Transverse colon (tissue), 4 donors: ENCODE data around the gene PHLDA3. TPM values are rescaled to one million over a fixed set of nuclear protein-coding genes. Genes with fewer than 3 reads are reported as not detected.

Experiments used
- DNase-seq: peaks from one replicate; pipeline ENCODE4 v3.0.0-alpha.2; 2019
- H3K27ac ChIP-seq, 4 donors: fragments of 200-600 bp; sonication (generic); 2 replicates each; pipeline ENCODE4 v1.5.1; 2016 to 2018; ENCODE audit warnings: inconsistent platforms in 4 of 4
- H3K27me3 ChIP-seq: fragments of 200-600 bp; sonication (generic); 2 replicates; pipeline ENCODE4 v1.5.1; 2017; ENCODE audit warnings: inconsistent platforms
- H3K36me3 ChIP-seq, 4 donors: fragments of 200-600 bp; sonication (generic); 2 replicates each; pipeline ENCODE4 v1.5.1; 2017 to 2019; ENCODE audit warnings: inconsistent platforms in 4 of 4
- H3K4me1 ChIP-seq, 4 donors: fragments of 200-600 bp; sonication (generic); 2 replicates each; pipeline ENCODE4 v1.5.1; 2017 to 2020; ENCODE audit warnings: inconsistent platforms in 4 of 4
- H3K4me3 ChIP-seq, 4 donors: fragments of 200-600 bp; sonication (generic); 1 replicate in 1 of 4; 2 replicates in 3 of 4; pipeline versions ENCODE4 v1.5.1 to v1.6.1; 2017 to 2019; ENCODE audit warnings: inconsistent platforms in 4 of 4
- H3K9me3 ChIP-seq, 2 donors: fragments of 200-600 bp; sonication (generic); 2 replicates each; pipeline ENCODE4 v1.5.1; 2017 to 2019; ENCODE audit warnings: inconsistent platforms in 2 of 2
- EP300 ChIP-seq: sonication (generic); formaldehyde crosslinking; IDR thresholded peaks from one replicate; pipeline ENCODE4 v1.6.1; 2017; ENCODE audit warnings: antibody characterized with exemption, low read depth
- POLR2A ChIP-seq: fragments of 450-650 bp; IDR thresholded peaks from one replicate; pipeline ENCODE4 v1.6.1; 2016; ENCODE audit warnings: antibody characterized with exemption, mild to moderate bottlenecking, moderate library complexity
- POLR2AphosphoS5 ChIP-seq, 3 donors: sonication (generic); formaldehyde crosslinking; IDR thresholded peaks; one replicate each; pipeline ENCODE4 v1.6.1; 2016; ENCODE audit warnings: antibody characterized with exemption in 3 of 3
- WGBS, 2 donors: methylation state at CpG; one replicate each; pipeline ENCODE4 v1.1.5; 2018; ENCODE audit warnings: low coverage in 1 of 2; 5-methylcytosine and 5-hydroxymethylcytosine counted together
- in situ Hi-C, 4 donors: fragments of 200-750 bp; cut with MboI; loops; one replicate each; pipeline versions ENCODE4 v1.15.0 to v1.15.1; 2017; ENCODE audit warnings: low sequenced_read_pairs in 3 of 4, low pct_ligation_motif_present in 1 of 4, low pct_unique_long_range_greater_than_20kb in 1 of 4
- intact Hi-C: fragments of 100-400 bp; cut with DNase I; formaldehyde crosslinking; loops from one replicate; pipeline ENCODE4 v1.15.1; 2023; ENCODE audit warnings: low total_unique reads
- total RNA-seq, 4 donors: library from RNA; depleted of rRNA; stranded (reverse); fragments of >200 nt; gene quantifications; one replicate each; pipeline ENCODE4 v1.1.0, GENCODE V29; 2016
- TF ChIP-seq, protein P1 (sequence below), 5 experiments: fragments of 200-600 bp in 3 of 5; fragments of 450-650 bp in 2 of 5; sonication (generic) in 3 of 5; IDR thresholded peaks; 1 replicate in 2 of 5; 2 replicates in 3 of 5; pipeline ENCODE4 v1.5.1; 2016 to 2017; ENCODE audit warnings: antibody characterized with exemption in 5 of 5, inconsistent platforms in 3 of 5, mild to moderate bottlenecking in 2 of 5, moderate library complexity in 1 of 5

Gene PHLDA3
- total RNA-seq, 4 donors from 2014 or later: 19.4 to 47.6 (median 31.5) TPM

GRCh38 chr1:201450721-201451291, 18.2 kb downstream of the PHLDA3 start:
- Histone ChIP-seq H3K9me3 (no peaks in the 10 kb centered on the region), H3K4me3 (no peak overlapping the region), H3K4me1 (peaks cover 10 to 30% (median 14%) of the 10 kb centered on the region in 4 donors), H3K27me3 (no peaks in the 10 kb centered on the region), H3K27ac (peak overlapping the region; percentile 42 to 76 (median 60)), H3K36me3 (no peaks in the 10 kb centered on the region)
- no peak for DNase-seq
- in situ Hi-C loops: no loop called here
- TF ChIP-seq POLR2AphosphoS5 (IDR thresholded peaks at IDR 0.05) (no peak), POLR2A (no peak), EP300 (no peak)
- TF ChIP-seq, protein P1, sequence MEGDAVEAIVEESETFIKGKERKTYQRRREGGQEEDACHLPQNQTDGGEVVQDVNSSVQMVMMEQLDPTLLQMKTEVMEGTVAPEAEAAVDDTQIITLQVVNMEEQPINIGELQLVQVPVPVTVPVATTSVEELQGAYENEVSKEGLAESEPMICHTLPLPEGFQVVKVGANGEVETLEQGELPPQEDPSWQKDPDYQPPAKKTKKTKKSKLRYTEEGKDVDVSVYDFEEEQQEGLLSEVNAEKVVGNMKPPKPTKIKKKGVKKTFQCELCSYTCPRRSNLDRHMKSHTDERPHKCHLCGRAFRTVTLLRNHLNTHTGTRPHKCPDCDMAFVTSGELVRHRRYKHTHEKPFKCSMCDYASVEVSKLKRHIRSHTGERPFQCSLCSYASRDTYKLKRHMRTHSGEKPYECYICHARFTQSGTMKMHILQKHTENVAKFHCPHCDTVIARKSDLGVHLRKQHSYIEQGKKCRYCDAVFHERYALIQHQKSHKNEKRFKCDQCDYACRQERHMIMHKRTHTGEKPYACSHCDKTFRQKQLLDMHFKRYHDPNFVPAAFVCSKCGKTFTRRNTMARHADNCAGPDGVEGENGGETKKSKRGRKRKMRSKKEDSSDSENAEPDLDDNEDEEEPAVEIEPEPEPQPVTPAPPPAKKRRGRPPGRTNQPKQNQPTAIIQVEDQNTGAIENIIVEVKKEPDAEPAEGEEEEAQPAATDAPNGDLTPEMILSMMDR (IDR thresholded peaks at IDR 0.05): no peak
- intact Hi-C loops: no loop called here
- WGBS, 2 donors: 42% methylated on average over 12 of the region's 12 CpGs; no CpG with 5 or more reads in 1 of the 2 donors

GRCh38 chr1:201448990-201449389, 20.0 kb downstream of the PHLDA3 start:
- H3K27me3 ChIP-seq: no peaks in the 10 kb centered on the region
- peaks cover 10 to 25% (median 12%) of the 10 kb centered on the region in 4 donors for H3K4me1 ChIP-seq
- WGBS, 2 donors: 78% methylated on average over 5 of the region's 5 CpGs; no CpG with 5 or more reads in 1 of the 2 donors
- no peak for DNase-seq
- in situ Hi-C loops (no loop called here), intact Hi-C loops (loop anchor here (5.0 kb wide), 2 partner anchors 33 to 63 kb away; no protein-coding TSS in a partner anchor)
- TF ChIP-seq EP300 (no peak), POLR2A (no peak), POLR2AphosphoS5 (IDR thresholded peaks at IDR 0.05) (no peak)
- TF ChIP-seq, protein P1 (IDR thresholded peaks at IDR 0.05): no peak
- H3K36me3 ChIP-seq: no peaks in the 10 kb centered on the region
- peak overlapping the region in 3 of 4 donors; percentile 21 to 61 (median 55) for H3K27ac ChIP-seq
- H3K9me3 ChIP-seq: no peaks in the 10 kb centered on the region
- H3K4me3 ChIP-seq: no peak overlapping the region

- TF ChIP-seq, protein P1 (IDR thresholded peaks at IDR 0.05): peak; percentile 79 to 88 (median 86)
- no peak for TF ChIP-seq POLR2A
- TF ChIP-seq POLR2AphosphoS5 (IDR thresholded peaks at IDR 0.05): peak in 1 of 3 donors; percentile 26
- Histone ChIP-seq H3K27me3 (no peaks in the 10 kb centered on the region), H3K9me3 (no peaks in the 10 kb centered on the region), H3K4me3 (no peak overlapping the region), H3K4me1 (peaks cover 10 to 25% (median 12%) of the 10 kb centered on the region in 4 donors), H3K36me3 (no peaks in the 10 kb centered on the region), H3K27ac (peak overlapping the region in 3 of 4 donors; percentile 21 to 55 (median 21))
- peak; percentile 82 for DNase-seq
- in situ Hi-C loops: no loop called here
- intact Hi-C loops: loop anchor here (5.0 kb wide), 2 partner anchors 34 to 64 kb away; no protein-coding TSS in a partner anchor
- 24% methylated on average over 20 of the region's 20 CpGs; no CpG with 5 or more reads in 1 of the 2 donors for WGBS, 2 donors
Measured at GRCh38 chr1:201447903-201448871, 20.8 kb downstream of the PHLDA3 start.

DNA sequence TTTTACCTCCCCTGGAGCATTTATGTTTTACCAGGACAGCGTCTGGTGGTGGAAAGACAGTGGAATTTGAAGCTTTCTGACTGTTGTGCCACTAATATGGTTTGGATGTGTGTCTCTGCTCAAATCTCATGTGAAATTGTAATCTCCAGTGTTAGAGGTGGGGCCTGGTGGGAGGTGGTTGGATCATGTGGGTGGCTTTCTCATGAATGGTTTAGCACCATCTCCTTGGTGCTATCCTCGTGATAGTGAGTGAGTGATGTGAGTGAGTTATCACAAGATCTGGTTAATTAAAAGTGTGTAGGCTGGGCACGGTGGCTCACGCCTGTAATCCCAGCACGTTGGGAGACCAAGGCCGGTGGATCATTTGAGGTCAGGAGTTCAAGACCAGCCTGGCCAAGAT, 23.7 kb downstream of the PHLDA3 start:
- in situ Hi-C loops (no loop called here), intact Hi-C loops (loop anchor here (5.0 kb wide), 2 partner anchors 37 to 67 kb away; no protein-coding TSS in a partner anchor)
- Histone ChIP-seq H3K4me3 (no peak overlapping the region), H3K27ac (no peak overlapping the region), H3K27me3 (no peaks in the 10 kb centered on the region), H3K36me3 (no peaks in the 10 kb centered on the region), H3K4me1 (peaks cover 3 to 15% (median 5%) of the 10 kb centered on the region in 4 donors), H3K9me3 (no peaks in the 10 kb centered on the region)
- TF ChIP-seq, protein P1 (IDR thresholded peaks at IDR 0.05): no peak
- TF ChIP-seq POLR2A (no peak), POLR2AphosphoS5 (IDR thresholded peaks at IDR 0.05) (no peak), EP300 (no peak)
- 67 to 94% methylated on average over 1 to 6 of the region's 6 CpGs for WGBS, 2 donors
- no peak for DNase-seq
